ENCODE data around the gene TRIM14.

DNA sequence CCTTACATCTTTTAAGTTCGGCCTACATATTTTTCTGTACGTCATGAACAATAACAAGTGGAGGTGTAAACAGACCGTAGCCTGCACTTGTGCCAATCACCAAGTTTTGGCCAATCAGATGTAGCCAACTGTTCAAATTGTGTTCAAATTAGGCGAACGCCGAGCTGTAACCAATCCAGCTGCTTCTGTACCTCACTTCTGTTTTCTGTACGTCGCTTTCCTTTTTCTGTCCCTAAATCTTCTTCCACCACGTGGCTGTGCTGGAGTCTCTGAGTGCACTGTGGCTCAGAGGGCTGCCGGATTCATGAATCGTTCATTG is 26.4 kb downstream of the TRIM14 start:
- TF ChIP-seq, protein P1, sequence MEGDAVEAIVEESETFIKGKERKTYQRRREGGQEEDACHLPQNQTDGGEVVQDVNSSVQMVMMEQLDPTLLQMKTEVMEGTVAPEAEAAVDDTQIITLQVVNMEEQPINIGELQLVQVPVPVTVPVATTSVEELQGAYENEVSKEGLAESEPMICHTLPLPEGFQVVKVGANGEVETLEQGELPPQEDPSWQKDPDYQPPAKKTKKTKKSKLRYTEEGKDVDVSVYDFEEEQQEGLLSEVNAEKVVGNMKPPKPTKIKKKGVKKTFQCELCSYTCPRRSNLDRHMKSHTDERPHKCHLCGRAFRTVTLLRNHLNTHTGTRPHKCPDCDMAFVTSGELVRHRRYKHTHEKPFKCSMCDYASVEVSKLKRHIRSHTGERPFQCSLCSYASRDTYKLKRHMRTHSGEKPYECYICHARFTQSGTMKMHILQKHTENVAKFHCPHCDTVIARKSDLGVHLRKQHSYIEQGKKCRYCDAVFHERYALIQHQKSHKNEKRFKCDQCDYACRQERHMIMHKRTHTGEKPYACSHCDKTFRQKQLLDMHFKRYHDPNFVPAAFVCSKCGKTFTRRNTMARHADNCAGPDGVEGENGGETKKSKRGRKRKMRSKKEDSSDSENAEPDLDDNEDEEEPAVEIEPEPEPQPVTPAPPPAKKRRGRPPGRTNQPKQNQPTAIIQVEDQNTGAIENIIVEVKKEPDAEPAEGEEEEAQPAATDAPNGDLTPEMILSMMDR (IDR thresholded peaks at IDR 0.05; ENCODE audit: low read depth, low read length), result no peak
- no peak for TF ChIP-seq POLR2A (IDR thresholded peaks at IDR 0.05; ENCODE audit: extremely low read depth, insufficient read length)
